Ishikawa (cell line): Measurements from ENCODE around the gene APOH.

Experiments used
- CEBPB ChIP-seq: IDR thresholded peaks from 2 replicates; pipeline ENCODE4 v1.6.1; 2012
- CREB1 ChIP-seq: IDR thresholded peaks from 2 replicates; pipeline ENCODE4 v1.6.1; 2012; ENCODE audit warnings: low read depth
- EGR1 ChIP-seq: IDR thresholded peaks from 2 replicates; pipeline ENCODE4 v1.6.1; 2012
- EP300 ChIP-seq: IDR thresholded peaks from 2 replicates; pipeline ENCODE4 v1.6.1; 2012; ENCODE audit warnings: borderline replicate concordance
- FOXM1 ChIP-seq: IDR thresholded peaks from 2 replicates; pipeline ENCODE4 v1.6.1; 2012; ENCODE audit warnings: low read depth, borderline replicate concordance
- MAX ChIP-seq: IDR thresholded peaks from 2 replicates; pipeline ENCODE4 v1.6.1; 2012
- NFIC ChIP-seq: IDR thresholded peaks from 2 replicates; pipeline ENCODE4 v1.6.1; 2012
- RAD21 ChIP-seq: IDR thresholded peaks from 2 replicates; pipeline ENCODE4 v1.6.1; 2012; ENCODE audit warnings: low read depth
- REST ChIP-seq: IDR thresholded peaks from 2 replicates; pipeline ENCODE4 v1.6.1; 2012; ENCODE audit warnings: low read depth, mild to moderate bottlenecking
- TAF1 ChIP-seq: IDR thresholded peaks from 2 replicates; pipeline ENCODE4 v1.6.1; 2012; ENCODE audit warnings: low read depth, mild to moderate bottlenecking
- TCF12 ChIP-seq: IDR thresholded peaks from 2 replicates; pipeline ENCODE4 v1.6.1; 2012; ENCODE audit warnings: low read depth
- TEAD4 ChIP-seq: IDR thresholded peaks from 2 replicates; pipeline ENCODE4 v1.6.1; 2012
- YY1 ChIP-seq: IDR thresholded peaks from 2 replicates; pipeline ENCODE4 v1.6.1; 2012; ENCODE audit warnings: low read depth
- ZBTB7A ChIP-seq: IDR thresholded peaks from 2 replicates; pipeline ENCODE4 v1.6.1; 2012; ENCODE audit warnings: low read depth
- TF ChIP-seq, protein P1 (sequence below): IDR thresholded peaks from 2 replicates; pipeline ENCODE4 v1.6.1; 2012

The APOH gene

GRCh38 chr17:66211047-66211810 lies 18.0 kb downstream of the APOH start:
- TF ChIP-seq FOXM1 (no peak), CEBPB (no peak), EP300 (no peak), TCF12 (no peak), YY1 (no peak), CREB1 (no peak), ZBTB7A (no peak), NFIC (no peak), TEAD4 (no peak), RAD21 (no peak), MAX (no peak), REST (no peak), EGR1 (no peak), TAF1 (no peak)
- TF ChIP-seq, protein P1, sequence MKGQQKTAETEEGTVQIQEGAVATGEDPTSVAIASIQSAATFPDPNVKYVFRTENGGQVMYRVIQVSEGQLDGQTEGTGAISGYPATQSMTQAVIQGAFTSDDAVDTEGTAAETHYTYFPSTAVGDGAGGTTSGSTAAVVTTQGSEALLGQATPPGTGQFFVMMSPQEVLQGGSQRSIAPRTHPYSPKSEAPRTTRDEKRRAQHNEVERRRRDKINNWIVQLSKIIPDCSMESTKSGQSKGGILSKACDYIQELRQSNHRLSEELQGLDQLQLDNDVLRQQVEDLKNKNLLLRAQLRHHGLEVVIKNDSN, result no peak

DNA sequence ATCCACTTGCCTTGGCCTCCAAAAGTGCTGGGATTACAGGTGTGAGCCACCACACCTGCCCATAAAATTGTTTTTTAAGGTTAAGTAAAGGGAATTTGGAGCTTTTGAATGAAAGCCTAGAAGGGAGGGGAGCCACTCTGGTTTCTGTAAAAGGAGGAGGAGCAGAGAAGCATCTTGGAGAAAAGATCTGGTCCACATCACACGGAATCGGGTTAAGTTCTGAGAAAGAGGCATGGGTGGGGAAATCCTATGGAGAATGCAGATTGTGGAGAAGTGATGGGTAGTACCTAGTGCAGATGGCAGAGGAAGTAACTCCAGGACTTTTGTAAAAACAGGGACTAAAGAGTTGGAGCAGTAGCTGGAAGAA lies 19.0 kb downstream of the APOH start:
- TF ChIP-seq EP300, result no peak

GRCh38 chr17:66207936-66208335 lies 21.3 kb downstream of the APOH start:
- TF ChIP-seq ZBTB7A (no peak), REST (no peak), FOXM1 (no peak), EP300 (no peak), TAF1 (no peak), MAX (no peak), NFIC (no peak), TEAD4 (no peak), TCF12 (no peak), CREB1 (no peak), YY1 (no peak), CEBPB (no peak)

- TF ChIP-seq TEAD4, result no peak
- TF ChIP-seq, protein P1, result no peak
- TF ChIP-seq FOXM1, result no peak
- TF ChIP-seq ZBTB7A, result no peak
- TF ChIP-seq TAF1, result no peak
- no peak for TF ChIP-seq CREB1
- TF ChIP-seq TCF12, result no peak
- TF ChIP-seq EGR1, result no peak
- TF ChIP-seq NFIC, result no peak
- TF ChIP-seq MAX, result no peak
- no peak for TF ChIP-seq RAD21
- no peak for TF ChIP-seq CEBPB
- TF ChIP-seq EP300, result no peak
- no peak for TF ChIP-seq REST
- TF ChIP-seq YY1, result no peak
Measured at GRCh38 chr17:66203274-66204015, 25.8 kb downstream of the APOH start.
